H1 (cell line): ENCODE data around the gene SCO2. TPM values are rescaled to one million over a fixed set of nuclear protein-coding genes. Genes with fewer than 3 reads are reported as not detected.

ENCODE experiments used
- BACH1 ChIP-seq: IDR thresholded peaks from 2 replicates; pipeline ENCODE4 v1.6.1; 2012; ENCODE audit warnings: low read length, improper control_type of control experiment
- CEBPB ChIP-seq: IDR thresholded peaks from 2 replicates; pipeline ENCODE4 v1.6.1; 2012; ENCODE audit warnings: low read depth, low read length
- CHD2 ChIP-seq: IDR thresholded peaks from 2 replicates; pipeline ENCODE4 v1.6.1; 2012; ENCODE audit warnings: low read length, improper control_type of control experiment
- NRF1 ChIP-seq: IDR thresholded peaks from 2 replicates; pipeline ENCODE4 v1.6.1; 2011; ENCODE audit warnings: mild to moderate bottlenecking, low read depth, low read length, improper control_type of control experiment
- RNF2 ChIP-seq: fragments of 200-900, 300-1000 bp; sonication (generic); IDR thresholded peaks from 2 replicates; pipeline ENCODE4 v1.7.1; 2016; ENCODE audit warnings: borderline replicate concordance, low read depth, mild to moderate bottlenecking, antibody characterized with exemption, low read length; ENCODE audit not compliant: poor library complexity, severe bottlenecking; ENCODE audit errors: missing control alignments
- TAF7 ChIP-seq: optimal IDR thresholded peaks from 2 replicates; pipeline ENCODE3; 2011; ENCODE audit warnings: low read depth, mild to moderate bottlenecking, inconsistent platforms, low read length, moderate library complexity, borderline replicate concordance
- TBP ChIP-seq: IDR thresholded peaks from 2 replicates; pipeline ENCODE4 v1.6.1; 2011; ENCODE audit warnings: low read depth, low read length, improper control_type of control experiment
- TCF12 ChIP-seq: IDR thresholded peaks from 2 replicates; pipeline ENCODE4 v1.6.1; 2011; ENCODE audit warnings: low read depth, mild to moderate bottlenecking, low read length
- ZNF274 ChIP-seq: IDR thresholded peaks from 2 replicates; pipeline ENCODE4 v1.7.0; 2012; ENCODE audit warnings: low read length, borderline replicate concordance; ENCODE audit errors: extremely low read depth
- polyA plus RNA-seq, 7 experiments: library from polyadenylated mRNA; depleted of rRNA in 3 of 7; stranded (reverse) in 5 of 7; unstranded in 2 of 7; fragments of >200 nt in 5 of 7; fragments of 200-250 nt in 2 of 7; gene quantifications; 1 replicate in 5 of 7; 2 replicates in 1 of 7; 4 replicates in 1 of 7; pipeline versions ENCODE4 v1.2.1 to v1.2.3, GENCODE V29; 2011 to 2013; ENCODE audit warnings: missing spikeins in 2 of 7, mixed read lengths in 2 of 7
- total RNA-seq: library from RNA; stranded (reverse); fragmentation: NEBNext Ultra II Directional; extraction: Animal tissue kit (Norgen Biotek cat#: 25700); gene quantifications from 2 replicates; pipeline ENCODE4 v1.2.1, GENCODE V29; 2021
- TF ChIP-seq, protein P1 (sequence below): fragments of 300-600 bp; sonication (generic); IDR thresholded peaks from 2 replicates; pipeline ENCODE4 v1.7.1; 2012; ENCODE audit warnings: low read length, moderate library complexity, mild to moderate bottlenecking, inconsistent platforms; ENCODE audit not compliant: insufficient replicate concordance

Gene SCO2
- total and polyA plus RNA-seq, 2 of the 8 experiments (the other 6 are each of a cell fraction or from before 2014, with no cell fraction given), result 2.0 TPM; not detected in 1

GRCh38 chr22:50502628-50503474, 22.5 kb downstream of the SCO2 start (continued):
- TF ChIP-seq, protein P1, sequence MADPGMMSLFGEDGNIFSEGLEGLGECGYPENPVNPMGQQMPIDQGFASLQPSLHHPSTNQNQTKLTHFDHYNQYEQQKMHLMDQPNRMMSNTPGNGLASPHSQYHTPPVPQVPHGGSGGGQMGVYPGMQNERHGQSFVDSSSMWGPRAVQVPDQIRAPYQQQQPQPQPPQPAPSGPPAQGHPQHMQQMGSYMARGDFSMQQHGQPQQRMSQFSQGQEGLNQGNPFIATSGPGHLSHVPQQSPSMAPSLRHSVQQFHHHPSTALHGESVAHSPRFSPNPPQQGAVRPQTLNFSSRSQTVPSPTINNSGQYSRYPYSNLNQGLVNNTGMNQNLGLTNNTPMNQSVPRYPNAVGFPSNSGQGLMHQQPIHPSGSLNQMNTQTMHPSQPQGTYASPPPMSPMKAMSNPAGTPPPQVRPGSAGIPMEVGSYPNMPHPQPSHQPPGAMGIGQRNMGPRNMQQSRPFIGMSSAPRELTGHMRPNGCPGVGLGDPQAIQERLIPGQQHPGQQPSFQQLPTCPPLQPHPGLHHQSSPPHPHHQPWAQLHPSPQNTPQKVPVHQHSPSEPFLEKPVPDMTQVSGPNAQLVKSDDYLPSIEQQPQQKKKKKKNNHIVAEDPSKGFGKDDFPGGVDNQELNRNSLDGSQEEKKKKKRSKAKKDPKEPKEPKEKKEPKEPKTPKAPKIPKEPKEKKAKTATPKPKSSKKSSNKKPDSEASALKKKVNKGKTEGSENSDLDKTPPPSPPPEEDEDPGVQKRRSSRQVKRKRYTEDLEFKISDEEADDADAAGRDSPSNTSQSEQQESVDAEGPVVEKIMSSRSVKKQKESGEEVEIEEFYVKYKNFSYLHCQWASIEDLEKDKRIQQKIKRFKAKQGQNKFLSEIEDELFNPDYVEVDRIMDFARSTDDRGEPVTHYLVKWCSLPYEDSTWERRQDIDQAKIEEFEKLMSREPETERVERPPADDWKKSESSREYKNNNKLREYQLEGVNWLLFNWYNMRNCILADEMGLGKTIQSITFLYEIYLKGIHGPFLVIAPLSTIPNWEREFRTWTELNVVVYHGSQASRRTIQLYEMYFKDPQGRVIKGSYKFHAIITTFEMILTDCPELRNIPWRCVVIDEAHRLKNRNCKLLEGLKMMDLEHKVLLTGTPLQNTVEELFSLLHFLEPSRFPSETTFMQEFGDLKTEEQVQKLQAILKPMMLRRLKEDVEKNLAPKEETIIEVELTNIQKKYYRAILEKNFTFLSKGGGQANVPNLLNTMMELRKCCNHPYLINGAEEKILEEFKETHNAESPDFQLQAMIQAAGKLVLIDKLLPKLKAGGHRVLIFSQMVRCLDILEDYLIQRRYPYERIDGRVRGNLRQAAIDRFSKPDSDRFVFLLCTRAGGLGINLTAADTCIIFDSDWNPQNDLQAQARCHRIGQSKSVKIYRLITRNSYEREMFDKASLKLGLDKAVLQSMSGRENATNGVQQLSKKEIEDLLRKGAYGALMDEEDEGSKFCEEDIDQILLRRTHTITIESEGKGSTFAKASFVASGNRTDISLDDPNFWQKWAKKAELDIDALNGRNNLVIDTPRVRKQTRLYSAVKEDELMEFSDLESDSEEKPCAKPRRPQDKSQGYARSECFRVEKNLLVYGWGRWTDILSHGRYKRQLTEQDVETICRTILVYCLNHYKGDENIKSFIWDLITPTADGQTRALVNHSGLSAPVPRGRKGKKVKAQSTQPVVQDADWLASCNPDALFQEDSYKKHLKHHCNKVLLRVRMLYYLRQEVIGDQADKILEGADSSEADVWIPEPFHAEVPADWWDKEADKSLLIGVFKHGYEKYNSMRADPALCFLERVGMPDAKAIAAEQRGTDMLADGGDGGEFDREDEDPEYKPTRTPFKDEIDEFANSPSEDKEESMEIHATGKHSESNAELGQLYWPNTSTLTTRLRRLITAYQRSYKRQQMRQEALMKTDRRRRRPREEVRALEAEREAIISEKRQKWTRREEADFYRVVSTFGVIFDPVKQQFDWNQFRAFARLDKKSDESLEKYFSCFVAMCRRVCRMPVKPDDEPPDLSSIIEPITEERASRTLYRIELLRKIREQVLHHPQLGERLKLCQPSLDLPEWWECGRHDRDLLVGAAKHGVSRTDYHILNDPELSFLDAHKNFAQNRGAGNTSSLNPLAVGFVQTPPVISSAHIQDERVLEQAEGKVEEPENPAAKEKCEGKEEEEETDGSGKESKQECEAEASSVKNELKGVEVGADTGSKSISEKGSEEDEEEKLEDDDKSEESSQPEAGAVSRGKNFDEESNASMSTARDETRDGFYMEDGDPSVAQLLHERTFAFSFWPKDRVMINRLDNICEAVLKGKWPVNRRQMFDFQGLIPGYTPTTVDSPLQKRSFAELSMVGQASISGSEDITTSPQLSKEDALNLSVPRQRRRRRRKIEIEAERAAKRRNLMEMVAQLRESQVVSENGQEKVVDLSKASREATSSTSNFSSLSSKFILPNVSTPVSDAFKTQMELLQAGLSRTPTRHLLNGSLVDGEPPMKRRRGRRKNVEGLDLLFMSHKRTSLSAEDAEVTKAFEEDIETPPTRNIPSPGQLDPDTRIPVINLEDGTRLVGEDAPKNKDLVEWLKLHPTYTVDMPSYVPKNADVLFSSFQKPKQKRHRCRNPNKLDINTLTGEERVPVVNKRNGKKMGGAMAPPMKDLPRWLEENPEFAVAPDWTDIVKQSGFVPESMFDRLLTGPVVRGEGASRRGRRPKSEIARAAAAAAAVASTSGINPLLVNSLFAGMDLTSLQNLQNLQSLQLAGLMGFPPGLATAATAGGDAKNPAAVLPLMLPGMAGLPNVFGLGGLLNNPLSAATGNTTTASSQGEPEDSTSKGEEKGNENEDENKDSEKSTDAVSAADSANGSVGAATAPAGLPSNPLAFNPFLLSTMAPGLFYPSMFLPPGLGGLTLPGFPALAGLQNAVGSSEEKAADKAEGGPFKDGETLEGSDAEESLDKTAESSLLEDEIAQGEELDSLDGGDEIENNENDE, result no peak
- TF ChIP-seq TBP (no peak), TAF7 (no peak), CEBPB (no peak), CHD2 (no peak), ZNF274 (no peak), BACH1 (no peak), RNF2 (no peak), TCF12 (no peak), NRF1 (no peak)
